ENCODE measurements around the gene DTNB. TPM values are rescaled to one million over a fixed set of nuclear protein-coding genes. Genes with fewer than 3 reads are reported as not detected.

Gene DTNB
- total and polyA plus RNA-seq, 8 donors = 10.5 to 70.0 (median 33.7) TPM

DNA sequence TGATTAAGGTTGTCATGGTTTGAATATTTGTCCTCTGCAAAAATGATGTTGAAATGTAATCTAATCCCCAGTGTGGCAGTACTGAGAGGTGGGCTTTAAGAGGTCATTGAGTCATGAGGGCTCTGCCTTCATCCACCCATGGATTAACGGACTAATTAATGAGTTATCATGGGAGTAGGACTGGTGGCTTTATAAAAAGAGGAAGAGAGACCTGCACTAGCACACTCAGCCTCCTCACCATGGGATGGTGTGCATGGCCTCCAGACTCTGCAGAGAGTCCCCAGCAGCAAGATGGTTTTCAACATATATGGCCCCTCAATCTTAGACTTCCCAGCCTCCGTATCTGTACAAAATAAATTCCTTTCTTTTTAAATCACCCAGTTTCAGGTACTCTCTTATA lies 41.0 kb downstream of the DTNB start:
- intact Hi-C loops (cut with DNase I; ENCODE audit: low total_unique reads) = no loop called here

GRCh38 chr2:25624635-25625034 lies 48.7 kb downstream of the DTNB start:
- 93 to 99% (median 96%) methylated on average over 2 of the region's 2 CpGs for WGBS, 5 donors
- Histone ChIP-seq H3K36me3 (peaks cover 3 to 37% (median 34%) of the 10 kb centered on the region in 4 donors), H3K4me3 (no peak overlapping the region), H3K27ac (no peak overlapping the region), H3K9me3 (no peaks in the 10 kb centered on the region), H3K27me3 (no peaks in the 10 kb centered on the region), H3K4me1 (no peaks in the 10 kb centered on the region)
- no peak for DNase-seq
- intact Hi-C loops (cut with DNase I; ENCODE audit: low total_unique reads) = no loop called here
- no peak for TF ChIP-seq POLR2AphosphoS5 (IDR thresholded peaks at IDR 0.05)
- no peak for TF ChIP-seq EP300 (IDR thresholded peaks at IDR 0.05)
- no peak for TF ChIP-seq CTCF (IDR thresholded peaks at IDR 0.05)
- TF ChIP-seq POLR2A (IDR thresholded peaks at IDR 0.05) = no peak

More for the DNA sequence above, 41.0 kb downstream of the DTNB start:
- H3K9me3 ChIP-seq = no peaks in the 10 kb centered on the region
- H3K4me3 ChIP-seq = no peak overlapping the region
- peaks cover 0 to 12% (median 8%) of the 10 kb centered on the region in 4 donors for H3K36me3 ChIP-seq
- TF ChIP-seq CTCF (IDR thresholded peaks at IDR 0.05) (no peak), POLR2AphosphoS5 (IDR thresholded peaks at IDR 0.05) (no peak), EP300 (IDR thresholded peaks at IDR 0.05) (no peak), POLR2A (IDR thresholded peaks at IDR 0.05) (no peak)
- H3K27ac ChIP-seq = no peak overlapping the region
- H3K4me1 ChIP-seq = no peaks in the 10 kb centered on the region
- DNase-seq = no peak
- 79 to 88% (median 84%) methylated on average over 2 of the region's 2 CpGs for WGBS, 5 donors
- H3K27me3 ChIP-seq = no peaks in the 10 kb centered on the region

- 42 to 66% (median 55%) methylated on average over 3 of the region's 3 CpGs for WGBS, 5 donors
- Histone ChIP-seq H3K27me3 (no peaks in the 10 kb centered on the region), H3K36me3 (peaks cover 3 to 37% (median 33%) of the 10 kb centered on the region in 4 donors), H3K4me3 (no peak overlapping the region), H3K27ac (no peak overlapping the region), H3K4me1 (peaks cover under 1 to 12% (median 8%) of the 10 kb centered on the region in 4 donors), H3K9me3 (no peaks in the 10 kb centered on the region)
- no peak for DNase-seq
- intact Hi-C loops (cut with DNase I; ENCODE audit: low total_unique reads) = no loop called here
- no peak for TF ChIP-seq POLR2AphosphoS5 (IDR thresholded peaks at IDR 0.05)
- TF ChIP-seq EP300 (IDR thresholded peaks at IDR 0.05) = no peak
- no peak for TF ChIP-seq CTCF (IDR thresholded peaks at IDR 0.05)
- TF ChIP-seq POLR2A (IDR thresholded peaks at IDR 0.05) = no peak
Measured at GRCh38 chr2:25623361-25623760, 50.0 kb downstream of the DTNB start.

GRCh38 chr2:25620711-25621110 lies 52.7 kb downstream of the DTNB start:
- no peak for DNase-seq
- peaks cover 1 to 12% (median 11%) of the 10 kb centered on the region in 4 donors for H3K36me3 ChIP-seq
- TF ChIP-seq POLR2AphosphoS5 (IDR thresholded peaks at IDR 0.05) = no peak
- TF ChIP-seq CTCF (IDR thresholded peaks at IDR 0.05) = no peak
- no peak for TF ChIP-seq EP300 (IDR thresholded peaks at IDR 0.05)
- TF ChIP-seq POLR2A (IDR thresholded peaks at IDR 0.05) = no peak
- H3K27ac ChIP-seq = no peak overlapping the region
- 83 to 94% (median 85%) methylated on average over 4 of the region's 4 CpGs for WGBS, 5 donors
- no peaks in the 10 kb centered on the region for H3K9me3 ChIP-seq
- no peaks in the 10 kb centered on the region for H3K27me3 ChIP-seq
- H3K4me3 ChIP-seq = no peak overlapping the region
- H3K4me1 ChIP-seq = peaks cover 5 to 25% (median 16%) of the 10 kb centered on the region in 4 donors
- intact Hi-C loops (cut with DNase I; ENCODE audit: low total_unique reads) = no loop called here
